HepG2 (cell line): ENCODE measurements around the gene MAPK9. TPM values are rescaled to one million over a fixed set of nuclear protein-coding genes. Genes with fewer than 3 reads are reported as not detected.

Source experiments
- ATAC-seq: fragments of 200-7000 bp; cut with Tn5 transposase; 3 replicates; pipeline ENCODE4 v1.9.1; 2020; ENCODE audit warnings: mild to moderate bottlenecking, moderate library complexity
- BruUV-seq: library from RNA; stranded (reverse); fragments of 400-500 nt; replicated peaks from 2 replicates; lab custom pipeline; 2021; lab: Mats Ljungman, UMichigan
- CTCF ChIA-PET: fragments of 300-600 bp; formaldehyde crosslinking; extraction: SDS; loops from one replicate; lab custom pipeline; 2021; ENCODE audit warnings: low total read pairs, inconsistent platforms, low intra/inter-chr PET ratio; lab: Yijun Ruan, JAX
- POLR2A ChIA-PET: fragments of 350-600 bp; sonication (Branson Sonifier 250); formaldehyde crosslinking; loops from one replicate; lab custom pipeline; 2020; ENCODE audit warnings: antibody characterized with exemption, inconsistent platforms; lab: Yijun Ruan, JAX
- DNase-seq: peaks from one replicate; pipeline ENCODE4 v3.0.0-alpha.2; 2015; ENCODE audit warnings: low spot score
- FAIRE-seq: peaks from 3 replicates; lab custom pipeline; 2011; peaks lifted over from hg19 to GRCh38; lab: Jason Lieb, UNC
- H2AFZ ChIP-seq: one replicate; pipeline ENCODE4 v1.6.1; 2011; ENCODE audit warnings: low read length, inconsistent platforms
- H3K27ac ChIP-seq: fragments of 300-600 bp; 3 replicates; pipeline ENCODE4 v1.8.0; 2011; ENCODE audit warnings: mixed run types, mild to moderate bottlenecking, mixed read lengths, low read length, inconsistent platforms; ENCODE audit not compliant: insufficient read depth; ENCODE audit errors: extremely low read length
- H3K27me3 ChIP-seq, 2 experiments: fragments of 200-600 bp in 1 of 2; 2 replicates in 1 of 2; 3 replicates in 1 of 2; pipeline versions ENCODE4 v1.6.0 to v1.8.0; 2011; ENCODE audit warnings: low read length in 2 of 2, mild to moderate bottlenecking in 2 of 2, moderate library complexity in 2 of 2, inconsistent platforms in 1 of 2; ENCODE audit not compliant: insufficient read depth in 2 of 2, control insufficient read depth in 1 of 2
- H3K36me3 ChIP-seq, 2 experiments: fragments of 200-600 bp in 1 of 2; replicated peaks in 1 of 2; 2 replicates in 1 of 2; 3 replicates in 1 of 2; pipeline versions ENCODE4 v1.5.1 to v1.8.0; 2011; ENCODE audit warnings: low read length in 2 of 2, inconsistent platforms in 1 of 2; ENCODE audit not compliant: insufficient read depth in 2 of 2, control insufficient read depth in 1 of 2
- H3K4me1 ChIP-seq: 2 replicates; pipeline ENCODE4 v1.5.1; 2012; ENCODE audit warnings: low read length, inconsistent platforms; ENCODE audit not compliant: insufficient read depth
- H3K4me2 ChIP-seq: 2 replicates; pipeline ENCODE4 v1.6.0; 2011; ENCODE audit warnings: low read depth, low read length, inconsistent platforms
- H3K4me3 ChIP-seq, 3 experiments: fragments of 200-600 bp in 1 of 3; sonication (generic), shearing (Covaris generic) in 1 of 3; replicated peaks in 1 of 3; 2 replicates each; pipeline ENCODE4 v1.5.1; 2011 to 2016; ENCODE audit warnings: low read length in 3 of 3, inconsistent platforms in 2 of 3, low read depth in 2 of 3, mild to moderate bottlenecking in 2 of 3, control low read depth in 1 of 3, mixed read lengths in 1 of 3; ENCODE audit not compliant: insufficient read depth in 1 of 3
- H3K79me2 ChIP-seq: one replicate; pipeline ENCODE4 v1.6.1; 2011; ENCODE audit warnings: low read length, inconsistent platforms; ENCODE audit not compliant: insufficient read depth
- H3K9ac ChIP-seq: 2 replicates; pipeline ENCODE4 v1.6.0; 2011; ENCODE audit warnings: mild to moderate bottlenecking, low read depth, low read length, inconsistent platforms; ENCODE audit not compliant: insufficient read depth
- H3K9me3 ChIP-seq: 2 replicates; pipeline ENCODE4 v1.5.1; 2012; ENCODE audit warnings: mild to moderate bottlenecking, low read length
- H4K20me1 ChIP-seq: 2 replicates; pipeline ENCODE4 v1.6.0; 2011; ENCODE audit warnings: inconsistent platforms, mild to moderate bottlenecking, low read length, moderate library complexity; ENCODE audit not compliant: insufficient read depth
- AHDC1 ChIP-seq: sonication (generic); formaldehyde crosslinking; IDR thresholded peaks from 2 replicates; pipeline ENCODE4 v1.5.1; 2020; ENCODE audit warnings: mild to moderate bottlenecking, missing genetic modification reagents, borderline replicate concordance
- ARNTL ChIP-seq: sonication (generic); formaldehyde crosslinking; IDR thresholded peaks from 2 replicates; pipeline ENCODE4 v1.4.0; 2020; ENCODE audit warnings: mild to moderate bottlenecking, missing genetic modification reagents
- CBX2 ChIP-seq, 2 experiments: fragments of 200-600 bp in 1 of 2; sonication (generic); formaldehyde crosslinking in 1 of 2; IDR thresholded peaks; 2 replicates each; pipeline versions ENCODE4 v1.7.0 to v1.8.1; 2018 to 2022; ENCODE audit warnings: low read depth in 2 of 2, low read length in 1 of 2, mild to moderate bottlenecking in 1 of 2, missing genetic modification reagents in 1 of 2
- ELF1 ChIP-seq: sonication (generic); formaldehyde crosslinking; IDR thresholded peaks from 2 replicates; pipeline ENCODE4 v1.4.0; 2020; ENCODE audit warnings: missing genetic modification reagents
- ELF3 ChIP-seq: IDR thresholded peaks from 2 replicates; pipeline ENCODE4 v1.6.1; 2016; ENCODE audit warnings: missing genetic modification reagents, missing compliant biosample characterization
- FOXO1 ChIP-seq: sonication (generic); formaldehyde crosslinking; IDR thresholded peaks from 2 replicates; pipeline ENCODE4 v1.4.0; 2020; ENCODE audit warnings: missing genetic modification reagents
- HNF4G ChIP-seq, 2 experiments: sonication (generic) in 1 of 2; formaldehyde crosslinking in 1 of 2; IDR thresholded peaks; 2 replicates each; pipeline versions ENCODE4 v1.4.0 to v1.6.1; 2011 to 2020; ENCODE audit warnings: borderline replicate concordance in 2 of 2, low read depth in 2 of 2, mild to moderate bottlenecking in 2 of 2, low read length in 1 of 2, missing genetic modification reagents in 1 of 2, moderate library complexity in 1 of 2
- NFKB2 ChIP-seq: sonication (generic); formaldehyde crosslinking; IDR thresholded peaks from 2 replicates; pipeline ENCODE4 v1.4.0; 2020; ENCODE audit warnings: missing genetic modification reagents, borderline replicate concordance
- RARA ChIP-seq: IDR thresholded peaks from 2 replicates; pipeline ENCODE4 v1.6.1; 2016; ENCODE audit warnings: missing genetic modification reagents, missing compliant biosample characterization
- RFXAP ChIP-seq: sonication (generic); formaldehyde crosslinking; IDR thresholded peaks from 2 replicates; pipeline ENCODE4 v1.4.0; 2020; ENCODE audit warnings: missing genetic modification reagents, borderline replicate concordance
- RORA ChIP-seq: sonication (generic); formaldehyde crosslinking; IDR thresholded peaks from 2 replicates; pipeline ENCODE4 v1.5.0; 2020; ENCODE audit warnings: mild to moderate bottlenecking, missing genetic modification reagents, moderate library complexity
- ZFAT ChIP-seq: sonication (generic); formaldehyde crosslinking; conservative IDR thresholded peaks from 2 replicates; pipeline ENCODE4 v1.8.1; 2023; ENCODE audit warnings: missing genetic modification reagents, inconsistent platforms
- ZNF557 ChIP-seq: sonication (generic); formaldehyde crosslinking; IDR thresholded peaks from 2 replicates; pipeline ENCODE4 v1.4.0; 2020; ENCODE audit warnings: missing genetic modification reagents
- ZNF709 ChIP-seq: sonication (generic); formaldehyde crosslinking; IDR thresholded peaks from 2 replicates; pipeline ENCODE4 v1.5.0; 2020; ENCODE audit warnings: mild to moderate bottlenecking, missing genetic modification reagents
- ZNF850 ChIP-seq: sonication (generic); formaldehyde crosslinking; conservative IDR thresholded peaks from 2 replicates; pipeline ENCODE4 v1.9.0; 2021; ENCODE audit warnings: mild to moderate bottlenecking, missing genetic modification reagents
- ZSCAN12 ChIP-seq: sonication (generic); formaldehyde crosslinking; IDR thresholded peaks from 2 replicates; pipeline ENCODE4 v1.9.0; 2021; ENCODE audit warnings: mild to moderate bottlenecking, missing genetic modification reagents
- ZSCAN31 ChIP-seq: sonication (generic); formaldehyde crosslinking; IDR thresholded peaks from 2 replicates; pipeline ENCODE4 v1.5.0; 2020; ENCODE audit warnings: low read depth, mild to moderate bottlenecking, missing genetic modification reagents
- ZZZ3 ChIP-seq: sonication (generic); formaldehyde crosslinking; IDR thresholded peaks from 2 replicates; pipeline ENCODE4 v1.4.0; 2020; ENCODE audit warnings: missing genetic modification reagents, mild to moderate bottlenecking, borderline replicate concordance
- WGBS: methylation state at CpG from one replicate; pipeline ENCODE4 v1.1.6; 2017; ENCODE audit warnings: low lambda C conversion rate; 5-methylcytosine and 5-hydroxymethylcytosine counted together
- in situ Hi-C: cut with HindIII; loops from 2 replicates; pipeline ENCODE4 v1.10.0; 2017; ENCODE audit warnings: low pct_unique_long_range_greater_than_20kb; ENCODE audit not compliant: extremely low pct_ligation_motif_present
- intact Hi-C: fragments of 100-400 bp; cut with micrococcal nuclease; formaldehyde crosslinking; loops from one replicate; pipeline ENCODE4 v1.10.0; 2022; ENCODE audit not compliant: unreplicated experiment
- polyA plus RNA-seq, 8 experiments: library from polyadenylated mRNA; depleted of rRNA in 3 of 8; stranded (reverse) in 7 of 8; unstranded in 1 of 8; fragments of >200 nt; fragmentation: Illumina TruSeq in 4 of 8; extraction: Trizol in 4 of 8; gene quantifications; 2 replicates each; pipeline versions ENCODE4 v1.2.1 to v1.2.3, GENCODE V29; 2011 to 2016; ENCODE audit warnings: low read depth in 4 of 8, missing spikeins in 1 of 8, mixed read lengths in 1 of 8; ENCODE audit not compliant: insufficient read depth in 1 of 8
- total RNA-seq, 5 experiments: library from RNA; depleted of rRNA; stranded (reverse); fragments of >200 nt; fragmentation: Illumina TruSeq; extraction: Trizol; gene quantifications; 2 replicates each; pipeline ENCODE4 v1.2.3, GENCODE V29; 2016; ENCODE audit warnings: low read depth in 1 of 5

Gene MAPK9
- total and polyA plus RNA-seq, 2 of the 13 experiments (the other 11 are each of a cell fraction or from before 2014, with no cell fraction given) = 30.1 to 56.1 TPM

DNA sequence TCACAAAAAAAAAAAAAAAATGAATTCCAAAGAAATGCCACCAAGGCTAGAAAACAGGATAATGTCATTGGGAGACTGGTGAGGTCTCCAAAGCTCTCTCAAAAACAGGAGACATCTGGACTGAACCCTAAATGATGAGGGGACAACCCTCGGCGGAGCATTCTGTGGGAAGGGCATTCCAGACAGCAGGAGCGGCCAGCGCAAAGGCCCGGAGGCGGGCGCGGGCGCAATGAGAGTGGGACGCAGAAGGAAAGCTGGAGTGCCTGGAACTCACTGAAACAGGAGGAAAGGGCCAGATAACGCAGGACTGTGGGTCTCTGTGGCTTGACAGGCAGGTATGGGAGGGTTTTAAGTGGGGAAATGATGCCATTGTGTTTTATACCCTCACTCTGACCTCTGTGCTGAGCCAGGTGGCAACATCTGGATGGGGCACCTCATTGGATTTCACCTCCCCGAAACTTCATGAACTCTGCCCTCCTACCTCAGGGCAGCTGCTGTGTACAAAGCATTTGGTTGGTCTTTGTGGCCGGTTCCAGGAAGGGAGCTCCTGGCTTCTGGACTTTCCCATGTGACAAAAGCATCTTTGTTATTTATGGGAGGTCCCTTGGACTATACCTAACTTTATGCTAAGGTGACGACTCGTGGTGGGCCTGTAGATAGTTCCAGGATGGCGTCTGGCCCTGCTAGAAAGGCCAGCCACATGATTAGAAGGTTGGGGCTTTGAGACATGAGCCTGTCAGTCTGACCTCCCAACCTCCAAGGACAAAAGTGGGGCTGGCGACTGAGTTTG lies 11.5 kb upstream of the MAPK9 start:
- in situ Hi-C loops = no loop called here
- H3K79me2 ChIP-seq = no peaks in the 10 kb centered on the region
- ChIA-PET CTCF (interaction anchor here (1.0 kb wide), 1 partner anchor 10 kb away, joined by 3 read pairs; no protein-coding TSS in a partner anchor), POLR2A (interaction anchor here (1.0 to 1.8 kb wide), 3 partner anchors 8 to 11 kb away, joined by 3 to 11 read pairs (median 4); no protein-coding TSS in a partner anchor)
- H3K36me3 ChIP-seq = no peaks in the 10 kb centered on the region
- BruUV-seq = no TSS peak
- H3K9ac ChIP-seq = peak overlapping the region; percentile 13; the same call in 1 of the 2 replicates
- no peaks in the 10 kb centered on the region for H3K9me3 ChIP-seq
- no peak overlapping the region for H3K27ac ChIP-seq
- WGBS = 73% methylated on average over 13 of the region's 17 CpGs
- H2AFZ ChIP-seq = no peak overlapping the region
- H3K27me3 ChIP-seq = peaks cover 0 to 2% of the 10 kb centered on the region in 2 experiments; a peak in 2 of 5 replicates
- peak overlapping the region; percentile 73 for H3K4me2 ChIP-seq
- H3K4me3 ChIP-seq = peak overlapping the region in 1 of 3 experiments; percentile 22; a peak in 2 of 6 replicates
- peaks cover 54% of the 10 kb centered on the region for H3K4me1 ChIP-seq
- DNase-seq (peak; percentile 55), ATAC-seq (peak; percentile 67), FAIRE-seq (peak; percentile 44)
- H4K20me1 ChIP-seq = no peaks in the 10 kb centered on the region
- intact Hi-C loops = loop anchor here (10.0 kb wide), 1 partner anchor 581 kb away; no protein-coding TSS in a partner anchor
- TF ChIP-seq RORA (CRISPR knock-in tag) (no peak), ELF1 (CRISPR knock-in tag) (0 out of 2 replicates have a peak, but pooled peaks have one; percentile 22), ARNTL (0 out of 2 replicates have a peak, but pooled peaks have one; percentile 50), ZNF850 (no peak), HNF4G (IDR thresholded peaks at IDR 0.05; ENCODE audit: borderline replicate concordance, low read depth, low read length) (no peak), HNF4G (CRISPR knock-in tag; IDR thresholded peaks at IDR 0.05; ENCODE audit: borderline replicate concordance, low read depth) (no peak; the same call in 1 of the 2 replicates), ZSCAN31 (CRISPR knock-in tag) (no peak), ZSCAN12 (CRISPR knock-in tag) (no peak), AHDC1 (CRISPR knock-in tag) (no peak), ZNF557 (no peak), RARA (CRISPR knock-in tag) (peak; percentile 34; the same call in 1 of the 2 replicates), ZNF709 (CRISPR knock-in tag) (no peak), ZZZ3 (CRISPR knock-in tag) (no peak), ZFAT (CRISPR knock-in tag) (no peak), RFXAP (CRISPR knock-in tag) (no peak), ELF3 (0 out of 2 replicates have a peak, but pooled peaks have one; percentile 32), NFKB2 (CRISPR knock-in tag) (no peak), FOXO1 (CRISPR knock-in tag) (0 out of 2 replicates have a peak, but pooled peaks have one; percentile 11), CBX2 (IDR thresholded peaks at IDR 0.05; ENCODE audit: low read depth, low read length) (no peak), CBX2 (CRISPR knock-in tag; IDR thresholded peaks at IDR 0.05; ENCODE audit: low read depth) (no peak)
